Common myeloid progenitor, CD34-positive (primary cell): ENCODE data around the gene TNFRSF1B.
A peak's percentile ranks its signal among the peaks of the same experiment; 100 is the strongest.

Experiments
- CTCF ChIA-PET: fragments of 350-600 bp; sonication (Branson Sonifier 250); formaldehyde crosslinking; loops from one replicate; lab custom pipeline; 2021; ENCODE audit warnings: antibody characterized with exemption; lab: Charles Lee
- POLR2A ChIA-PET: fragments of 350-600 bp; sonication (Branson Sonifier 250); formaldehyde crosslinking; loops from one replicate; lab custom pipeline; 2021; ENCODE audit warnings: antibody characterized with exemption; lab: Charles Lee
- DNase-seq, 3 donors: peaks; one replicate each; pipeline versions ENCODE4 v3.0.0 to v3.0.0-alpha.2; 2013
- H3K27ac ChIP-seq, 2 experiments: 1 replicate in 1 of 2; 2 replicates in 1 of 2; pipeline ENCODE4 v1.7.0; 2013; ENCODE audit warnings: inconsistent platforms in 2 of 2, low read length in 2 of 2, mild to moderate bottlenecking in 2 of 2, low read depth in 1 of 2, moderate library complexity in 1 of 2; ENCODE audit not compliant: severe bottlenecking in 2 of 2, insufficient read depth in 1 of 2, poor library complexity in 1 of 2
- H3K27me3 ChIP-seq, 5 experiments: replicated peaks in 2 of 5; 1 replicate in 3 of 5; 2 replicates in 2 of 5; pipeline versions ENCODE4 v1.6.1 to v1.7.0; 2013; ENCODE audit warnings: low read length in 4 of 5, mild to moderate bottlenecking in 2 of 5, moderate library complexity in 2 of 5, inconsistent platforms in 1 of 5; ENCODE audit not compliant: insufficient read depth in 5 of 5, control insufficient read depth in 4 of 5
- H3K36me3 ChIP-seq, 4 experiments: 1 replicate in 2 of 4; 2 replicates in 2 of 4; pipeline versions ENCODE4 v1.6.1 to v1.7.0; 2013; ENCODE audit warnings: low read length in 3 of 4, control low read depth in 1 of 4, mild to moderate bottlenecking in 1 of 4; ENCODE audit not compliant: control insufficient read depth in 4 of 4, insufficient read depth in 4 of 4
- H3K4me1 ChIP-seq, 4 experiments: 1 replicate in 3 of 4; 2 replicates in 1 of 4; pipeline versions ENCODE4 v1.6.1 to v1.7.1; 2013; ENCODE audit warnings: low read length in 3 of 4, mild to moderate bottlenecking in 3 of 4, control low read depth in 1 of 4, inconsistent platforms in 1 of 4, moderate library complexity in 1 of 4; ENCODE audit not compliant: control insufficient read depth in 4 of 4, insufficient read depth in 4 of 4; ENCODE audit errors: control extremely low read depth in 1 of 4
- H3K4me3 ChIP-seq, 7 experiments: 1 replicate in 4 of 7; 2 replicates in 3 of 7; pipeline versions ENCODE4 v1.5.1 to v1.7.0; 2013; ENCODE audit warnings: mild to moderate bottlenecking in 7 of 7, low read length in 6 of 7, moderate library complexity in 6 of 7, inconsistent platforms in 2 of 7, low read depth in 2 of 7, control low read depth in 1 of 7; ENCODE audit not compliant: insufficient read depth in 4 of 7, control insufficient read depth in 1 of 7; ENCODE audit errors: extremely low read depth in 1 of 7
- H3K9me3 ChIP-seq, 5 experiments: 1 replicate in 4 of 5; 2 replicates in 1 of 5; pipeline versions ENCODE4 v1.6.1 to v1.7.1; 2013; ENCODE audit warnings: low read length in 4 of 5, mild to moderate bottlenecking in 2 of 5, inconsistent platforms in 1 of 5, low read depth in 1 of 5, moderate library complexity in 1 of 5; ENCODE audit not compliant: control insufficient read depth in 4 of 5, insufficient read depth in 2 of 5; ENCODE audit errors: control extremely low read depth in 1 of 5
- WGBS: methylation state at CpG from one replicate; pipeline ENCODE4 v1.1.5; 2013; ENCODE audit not compliant: insufficient coverage; 5-methylcytosine and 5-hydroxymethylcytosine counted together

TNFRSF1B gene

DNA sequence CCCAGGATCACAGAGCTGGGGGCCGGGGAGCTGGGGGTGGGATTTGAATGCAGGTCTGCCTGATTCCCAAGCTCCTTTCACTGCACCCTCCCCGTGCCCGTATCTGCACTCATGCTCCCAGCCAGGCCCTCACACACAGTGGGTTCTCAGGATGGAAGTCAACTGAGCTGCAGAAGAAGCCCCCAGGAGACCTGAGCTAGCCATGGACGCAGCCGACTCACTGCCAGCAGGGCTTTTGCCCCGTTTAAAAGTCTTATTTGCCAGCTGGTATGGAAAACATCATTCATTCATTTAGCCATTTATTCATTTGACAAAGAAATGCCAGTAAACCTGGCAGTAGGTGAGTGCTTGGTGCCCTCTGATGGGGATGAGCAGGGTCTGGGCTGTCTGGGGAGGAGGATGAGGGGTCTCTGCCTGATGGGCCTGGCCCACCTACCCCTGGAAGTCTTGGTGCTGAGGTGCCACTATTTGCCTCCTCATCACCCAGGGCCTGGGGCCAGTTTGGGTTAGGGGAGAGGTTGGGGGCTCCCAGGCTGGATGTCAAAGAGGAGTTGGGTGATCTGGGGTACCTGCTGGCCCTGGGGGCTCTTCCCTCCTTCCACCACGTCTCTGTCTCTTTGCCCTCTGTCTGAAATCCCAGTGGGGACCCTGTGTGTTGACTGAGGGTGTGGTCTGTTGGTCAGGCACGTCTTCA is 2.8 kb downstream of the TNFRSF1B start:
- H3K4me1 ChIP-seq, result peaks cover 18 to 72% (median 53%) of the 10 kb centered on the region in 4 experiments
- peaks cover 0 to 7% (median 0%) of the 10 kb centered on the region in 4 experiments for H3K36me3 ChIP-seq
- DNase-seq, result no peak
- H3K4me3 ChIP-seq, result no peak overlapping the region
- WGBS, result no CpG with 5 or more reads among the region's 8 CpGs
- H3K27me3 ChIP-seq, result peaks cover 0 to 3% (median 3%) of the 10 kb centered on the region in 5 experiments
- POLR2A ChIA-PET, result interaction anchor here (0.6 to 0.7 kb wide), 2 partner anchors 9 to 10 kb away, joined by 3 to 4 read pairs; no protein-coding TSS in a partner anchor
- H3K9me3 ChIP-seq, result no peaks in the 10 kb centered on the region
- H3K27ac ChIP-seq, result no peak overlapping the region
- CTCF ChIA-PET, result interaction anchor here (0.8 to 2.5 kb wide), 9 partner anchors 9 to 90 kb away, joined by 3 to 10 read pairs (median 4); no protein-coding TSS in a partner anchor

DNA sequence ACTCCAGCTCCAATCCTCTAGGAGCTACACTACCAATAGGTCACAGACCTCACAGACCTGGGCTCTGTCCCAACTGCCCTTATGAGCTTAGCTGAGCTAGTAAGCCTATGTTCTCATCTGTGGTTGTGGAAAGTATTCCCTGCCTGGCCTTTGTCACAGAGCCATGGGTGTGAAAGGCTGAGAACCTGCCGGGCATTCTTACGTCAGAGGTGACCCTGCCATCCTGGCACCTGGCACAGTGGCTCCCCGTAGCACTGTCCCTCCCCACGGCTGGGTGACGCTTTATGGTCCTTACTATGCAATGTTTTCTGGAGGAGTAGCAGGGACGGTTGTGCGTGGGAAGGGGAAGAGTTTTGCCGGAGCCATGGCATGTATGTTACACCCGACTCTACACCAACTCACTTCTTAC is 3.5 kb downstream of the TNFRSF1B start:
- ChIA-PET POLR2A (interaction anchor here (0.7 kb wide), 1 partner anchor 9 kb away, joined by 3 read pairs; no protein-coding TSS in a partner anchor), CTCF (interaction anchor here (1.6 to 2.5 kb wide), 2 partner anchors 14 to 44 kb away, joined by 5 to 8 read pairs; no protein-coding TSS in a partner anchor)
- peaks cover 0 to 3% (median 3%) of the 10 kb centered on the region in 5 experiments for H3K27me3 ChIP-seq
- no peak overlapping the region for H3K27ac ChIP-seq
- no peak overlapping the region for H3K4me3 ChIP-seq
- peaks cover 0 to 7% (median 0%) of the 10 kb centered on the region in 4 experiments for H3K36me3 ChIP-seq
- no peaks in the 10 kb centered on the region for H3K9me3 ChIP-seq
- H3K4me1 ChIP-seq, result peaks cover 20 to 73% (median 60%) of the 10 kb centered on the region in 4 experiments
- no peak for DNase-seq
- 94% methylated on average over 9 of the region's 9 CpGs for WGBS

DNA sequence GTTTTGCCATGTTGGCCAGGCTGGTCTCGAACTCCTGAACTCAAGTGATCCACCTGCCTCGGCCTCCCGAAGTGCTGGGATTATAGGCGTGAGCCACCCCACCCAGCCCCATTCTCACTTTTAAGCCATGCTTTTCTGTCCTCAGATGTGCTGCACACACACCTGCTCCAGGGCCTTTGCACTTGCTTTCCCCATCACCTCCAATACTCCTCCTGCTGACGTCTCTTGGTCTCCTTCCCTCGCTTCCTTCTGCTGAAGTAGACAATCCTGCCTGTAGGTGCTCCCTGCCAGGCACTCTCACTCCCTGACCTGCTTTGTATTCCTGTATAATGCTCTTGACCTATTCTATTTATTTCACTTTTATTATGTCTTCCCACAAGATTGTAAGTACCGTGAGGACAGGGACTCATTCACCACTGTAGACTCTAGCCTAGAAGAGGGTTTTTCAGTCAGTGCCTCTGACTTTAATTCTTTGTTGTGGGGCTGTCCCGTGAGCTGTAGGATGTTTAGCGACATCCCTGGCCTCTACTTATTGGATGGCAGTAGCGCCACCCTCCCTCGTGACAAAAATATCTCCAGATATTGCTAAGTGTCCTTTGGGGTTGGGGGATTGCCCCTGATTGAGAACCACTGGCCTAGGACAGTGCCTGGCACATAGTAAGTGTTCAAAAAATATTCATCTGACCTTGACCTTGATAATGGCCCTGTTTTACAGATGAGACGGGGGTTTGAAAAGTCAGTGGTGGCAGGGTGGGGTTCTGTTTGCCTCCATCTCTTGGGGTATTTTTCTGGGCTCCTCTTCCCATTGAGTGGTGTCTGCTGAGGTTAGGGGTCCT is 4.6 kb downstream of the TNFRSF1B start:
- Histone ChIP-seq H3K4me1 (peaks cover 23 to 73% (median 64%) of the 10 kb centered on the region in 4 experiments), H3K4me3 (no peak overlapping the region), H3K9me3 (no peaks in the 10 kb centered on the region), H3K36me3 (peaks cover 0 to 7% (median 0%) of the 10 kb centered on the region in 4 experiments), H3K27me3 (peaks cover 0 to 3% (median 3%) of the 10 kb centered on the region in 5 experiments), H3K27ac (no peak overlapping the region)
- DNase-seq, result peak in 1 of 3 donors; percentile 28
- WGBS, result 93% methylated on average over 10 of the region's 12 CpGs
- POLR2A ChIA-PET, result no interaction called here
- CTCF ChIA-PET, result no interaction called here

DNA sequence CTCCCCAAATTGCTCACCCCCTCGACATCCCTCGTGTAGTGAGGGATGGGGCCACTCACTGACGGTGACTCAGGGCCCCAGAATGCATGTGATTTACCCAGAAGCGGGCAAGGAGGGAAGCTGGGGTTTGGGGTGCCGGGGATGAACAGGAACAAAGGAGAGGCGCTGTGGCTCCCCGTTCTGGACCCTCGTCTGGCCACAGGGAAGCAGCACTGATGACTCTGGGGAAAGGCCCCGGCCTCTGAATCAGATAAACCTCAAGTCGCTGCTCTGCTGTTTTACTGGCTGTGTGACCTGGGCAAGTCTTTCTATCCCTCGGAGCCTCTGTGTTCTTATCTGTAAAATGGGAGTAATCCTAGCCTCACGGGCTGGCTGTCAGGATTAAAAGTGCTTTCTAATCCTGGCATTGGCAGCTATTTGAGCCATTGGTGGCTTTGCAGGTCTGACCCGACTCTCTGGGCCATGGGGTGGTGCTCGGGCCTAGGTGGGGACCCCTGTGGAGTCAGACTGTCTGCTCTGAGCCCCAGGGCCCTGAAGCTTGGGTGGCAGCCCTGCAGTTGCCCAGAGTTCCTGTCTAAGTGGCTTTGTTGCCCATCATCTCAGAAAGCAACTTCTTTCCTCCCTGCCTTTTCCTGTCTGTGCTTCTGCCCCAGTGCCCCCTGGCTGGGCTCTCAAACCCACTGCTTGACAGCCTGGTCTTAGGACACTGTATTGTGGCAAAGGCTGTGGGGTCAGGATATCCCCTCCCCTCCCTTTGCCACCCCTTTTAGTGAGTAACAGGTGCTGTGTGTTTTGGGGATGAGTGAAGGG is 5.5 kb downstream of the TNFRSF1B start:
- WGBS, result 81% methylated on average over 11 of the region's 14 CpGs
- H3K27me3 ChIP-seq, result peaks cover 0 to 3% (median 3%) of the 10 kb centered on the region in 5 experiments
- CTCF ChIA-PET, result no interaction called here
- no peak overlapping the region for H3K4me3 ChIP-seq
- DNase-seq, result peak in 2 of 3 donors; percentile 40 to 49
- H3K4me1 ChIP-seq, result peaks cover 23 to 76% (median 60%) of the 10 kb centered on the region in 4 experiments
- peaks cover 0 to 7% (median 0%) of the 10 kb centered on the region in 4 experiments for H3K36me3 ChIP-seq
- no peak overlapping the region for H3K27ac ChIP-seq
- POLR2A ChIA-PET, result no interaction called here
- H3K9me3 ChIP-seq, result no peaks in the 10 kb centered on the region

DNA sequence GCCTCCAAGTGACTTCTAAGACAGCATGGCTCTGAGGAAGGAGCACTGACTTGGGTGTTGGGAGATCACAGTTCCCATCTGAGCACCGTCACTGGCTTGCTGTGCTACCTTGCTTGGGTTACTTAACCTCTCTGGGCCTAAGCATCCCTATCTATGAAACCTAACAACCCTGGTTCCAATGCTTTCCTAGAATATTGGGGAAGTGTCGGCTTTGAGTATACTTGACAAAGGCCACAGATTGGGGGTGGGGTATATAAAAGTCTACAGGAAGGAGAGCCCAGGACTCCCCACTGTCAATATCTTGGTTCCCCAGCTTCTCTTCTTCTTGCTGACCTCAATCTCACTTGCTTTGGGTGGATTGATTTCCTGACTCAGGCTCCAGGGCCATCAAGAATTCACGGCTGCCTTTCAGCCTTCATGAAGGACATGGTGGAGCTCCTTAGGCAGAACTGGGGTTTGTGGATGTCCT is 6.3 kb downstream of the TNFRSF1B start:
- Histone ChIP-seq H3K9me3 (no peaks in the 10 kb centered on the region), H3K4me1 (peaks cover 24 to 76% (median 57%) of the 10 kb centered on the region in 4 experiments), H3K27me3 (no peaks in the 10 kb centered on the region), H3K27ac (peak overlapping the region in 1 of 2 experiments; percentile 44), H3K36me3 (peaks cover 0 to 7% (median 0%) of the 10 kb centered on the region in 4 experiments), H3K4me3 (no peak overlapping the region)
- CTCF ChIA-PET, result interaction anchor here (1.4 kb wide), 1 partner anchor 48 kb away, joined by 3 read pairs; no protein-coding TSS in a partner anchor
- DNase-seq, result peak in 2 of 3 donors; percentile 36 to 54
- WGBS, result 80% methylated on average over 3 of the region's 3 CpGs
- POLR2A ChIA-PET, result interaction anchor here (0.6 to 1.0 kb wide), 2 partner anchors 10 to 14 kb away, joined by 3 to 4 read pairs; no protein-coding TSS in a partner anchor

DNA sequence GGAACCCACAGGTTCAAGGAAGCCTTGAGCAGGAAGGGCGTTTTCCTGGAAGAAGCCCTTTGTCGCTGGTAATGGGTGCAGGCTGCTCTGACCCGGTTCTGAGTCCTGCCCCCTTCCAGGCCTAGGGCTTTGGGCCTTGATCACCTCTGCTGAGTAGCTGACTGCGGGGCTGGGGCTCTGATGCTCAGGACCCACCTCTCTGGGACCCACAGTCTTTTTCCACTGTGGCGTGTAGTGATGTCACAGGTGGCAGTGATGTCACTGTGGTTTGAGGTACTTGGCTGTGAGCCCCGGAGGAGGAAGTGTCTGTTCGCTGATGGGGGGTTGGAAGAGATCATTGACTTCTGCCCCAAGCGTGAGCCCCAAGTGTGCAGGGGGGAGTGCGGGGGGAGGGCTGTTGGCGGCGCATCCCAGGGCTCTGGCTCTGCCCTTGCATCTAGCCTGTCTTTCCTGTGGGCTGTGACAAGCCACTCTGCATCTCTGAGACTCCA is 6.9 kb downstream of the TNFRSF1B start:
- POLR2A ChIA-PET, result interaction anchor here (0.6 to 1.0 kb wide), 2 partner anchors 9 to 13 kb away, joined by 3 to 4 read pairs; no protein-coding TSS in a partner anchor
- CTCF ChIA-PET, result interaction anchor here (1.4 kb wide), 1 partner anchor 48 kb away, joined by 3 read pairs; no protein-coding TSS in a partner anchor
- DNase-seq, result peak; percentile 94 to 98 (median 98)

More for the DNA sequence above, 6.9 kb downstream of the TNFRSF1B start:
- Histone ChIP-seq H3K4me1 (peaks cover 22 to 76% (median 57%) of the 10 kb centered on the region in 4 experiments), H3K4me3 (no peak overlapping the region), H3K9me3 (no peaks in the 10 kb centered on the region), H3K36me3 (peaks cover 0 to 7% (median 0%) of the 10 kb centered on the region in 4 experiments), H3K27ac (peak overlapping the region in 1 of 2 experiments; percentile 44), H3K27me3 (no peaks in the 10 kb centered on the region)
- 29% methylated on average over 8 of the region's 11 CpGs for WGBS
